GM13977 (cell line): ENCODE results near the gene KCNQ5.

ENCODE experiments used
- DNase-seq: peaks from one replicate; pipeline ENCODE4 v3.0.0; 2012; ENCODE audit warnings: low spot score
- CTCF ChIP-seq: IDR thresholded peaks from 2 replicates; pipeline ENCODE4 v1.5.1; 2012; ENCODE audit warnings: mild to moderate bottlenecking, control low read depth; ENCODE audit not compliant: insufficient read depth; ENCODE audit errors: extremely low read depth, missing control alignments
- in situ Hi-C: fragments of 300-500 bp; cut with MboI; formaldehyde crosslinking; loops from one replicate; pipeline ENCODE4 v1.12.0; 2022; ENCODE audit warnings: low sequenced_read_pairs, low pct_unique_long_range_greater_than_20kb, mixed read lengths, inconsistent platforms; ENCODE audit not compliant: unreplicated experiment

Gene KCNQ5

GRCh38 chr6:73028893-73029450 lies 407.1 kb downstream of the KCNQ5 start:
- no peak for DNase-seq
- in situ Hi-C loops, result no loop called here
- TF ChIP-seq CTCF, result no peak

- in situ Hi-C loops, result no loop called here
- DNase-seq, result peak; percentile 6
- TF ChIP-seq CTCF, result no peak
These were observed 408.4 kb downstream of the KCNQ5 start for GRCh38 chr6:73030257-73030656.

- no peak for TF ChIP-seq CTCF
- in situ Hi-C loops, result no loop called here
- no peak for DNase-seq
These were observed 409.2 kb downstream of the KCNQ5 start for GRCh38 chr6:73030791-73031782.

GRCh38 chr6:73032586-73032985 lies 410.7 kb downstream of the KCNQ5 start:
- no peak for DNase-seq
- TF ChIP-seq CTCF, result no peak
- in situ Hi-C loops, result no loop called here

- no peak for DNase-seq
- in situ Hi-C loops, result no loop called here
- TF ChIP-seq CTCF, result no peak
These were observed 414.8 kb downstream of the KCNQ5 start for GRCh38 chr6:73036689-73037088.

- no peak for TF ChIP-seq CTCF
These were observed 419.2 kb downstream of the KCNQ5 start for GRCh38 chr6:73041051-73041450.

More at GRCh38 chr6:73041051-73041450, 419.2 kb downstream of the KCNQ5 start:
- DNase-seq, result no peak
- in situ Hi-C loops, result no loop called here
